A172 (cell line): Measurements from ENCODE around the gene DEPP1. TPM values are rescaled to one million over a fixed set of nuclear protein-coding genes. Genes with fewer than 3 reads are reported as not detected.

Source experiments
- DNase-seq: peaks from one replicate; pipeline ENCODE4 v3.0.0-alpha.2; 2015; ENCODE audit warnings: low spot score
- total RNA-seq: library from RNA; depleted of rRNA; stranded (reverse); fragments of >200 nt; shearing (Covaris generic); gene quantifications from 2 replicates; pipeline ENCODE4 v1.2.3, GENCODE V29; 2014

Gene DEPP1
- total RNA-seq, 1 experiment from 2014 or later = 2.2 TPM

DNA sequence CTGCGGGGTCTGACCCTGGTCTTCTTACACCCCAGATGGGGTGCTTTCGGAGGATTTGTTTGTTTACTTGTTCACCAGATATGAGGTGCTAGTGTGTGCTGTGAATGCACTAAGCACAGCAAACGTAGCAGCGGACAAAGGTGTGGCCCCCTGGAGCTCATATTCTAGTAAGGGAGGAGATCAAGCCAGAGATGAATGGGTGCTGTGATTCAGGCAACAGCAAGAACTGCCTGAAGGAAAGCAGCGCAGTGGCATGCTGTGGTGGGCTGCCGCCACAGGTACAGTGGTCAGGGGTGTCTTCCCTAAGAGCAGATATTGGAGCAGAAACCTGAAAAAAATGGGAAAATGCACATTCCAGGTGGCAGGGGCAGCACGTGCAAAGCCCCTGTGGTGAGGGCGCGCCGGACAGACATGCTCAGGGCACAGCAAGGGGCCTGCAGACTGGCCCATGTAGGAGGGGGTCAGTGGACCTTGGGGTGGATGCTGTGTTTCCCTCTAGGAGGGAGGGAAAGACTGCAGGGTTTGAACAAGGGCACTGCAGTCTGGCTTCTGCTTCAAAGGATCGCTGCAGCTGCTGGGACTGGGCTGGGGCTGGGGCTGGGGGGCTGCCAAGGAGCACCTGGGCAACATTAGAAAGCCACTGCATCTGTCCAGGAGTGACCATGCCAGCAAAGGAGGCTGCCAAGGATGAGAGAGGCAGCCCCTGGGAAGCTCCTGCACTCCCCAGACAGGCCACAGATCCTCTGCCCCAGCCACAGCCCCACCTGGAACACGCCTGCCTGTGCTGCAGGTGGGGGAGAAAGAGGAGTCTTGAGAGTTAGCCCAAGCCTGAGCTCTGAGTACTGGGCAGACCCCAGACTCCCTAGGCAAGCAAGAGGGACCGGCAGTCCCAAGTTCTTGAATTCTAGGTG, 927 bp upstream of the DEPP1 start:
- no peak for DNase-seq

GRCh38 chr10:44978213-44978569, 418 bp downstream of the DEPP1 start:
- DNase-seq = no peak

- no peak for DNase-seq
These were observed 1.1 kb downstream of the DEPP1 start for GRCh38 chr10:44977287-44978212.

GRCh38 chr10:44976352-44977198, 2.0 kb downstream of the DEPP1 start:
- no peak for DNase-seq

DNA sequence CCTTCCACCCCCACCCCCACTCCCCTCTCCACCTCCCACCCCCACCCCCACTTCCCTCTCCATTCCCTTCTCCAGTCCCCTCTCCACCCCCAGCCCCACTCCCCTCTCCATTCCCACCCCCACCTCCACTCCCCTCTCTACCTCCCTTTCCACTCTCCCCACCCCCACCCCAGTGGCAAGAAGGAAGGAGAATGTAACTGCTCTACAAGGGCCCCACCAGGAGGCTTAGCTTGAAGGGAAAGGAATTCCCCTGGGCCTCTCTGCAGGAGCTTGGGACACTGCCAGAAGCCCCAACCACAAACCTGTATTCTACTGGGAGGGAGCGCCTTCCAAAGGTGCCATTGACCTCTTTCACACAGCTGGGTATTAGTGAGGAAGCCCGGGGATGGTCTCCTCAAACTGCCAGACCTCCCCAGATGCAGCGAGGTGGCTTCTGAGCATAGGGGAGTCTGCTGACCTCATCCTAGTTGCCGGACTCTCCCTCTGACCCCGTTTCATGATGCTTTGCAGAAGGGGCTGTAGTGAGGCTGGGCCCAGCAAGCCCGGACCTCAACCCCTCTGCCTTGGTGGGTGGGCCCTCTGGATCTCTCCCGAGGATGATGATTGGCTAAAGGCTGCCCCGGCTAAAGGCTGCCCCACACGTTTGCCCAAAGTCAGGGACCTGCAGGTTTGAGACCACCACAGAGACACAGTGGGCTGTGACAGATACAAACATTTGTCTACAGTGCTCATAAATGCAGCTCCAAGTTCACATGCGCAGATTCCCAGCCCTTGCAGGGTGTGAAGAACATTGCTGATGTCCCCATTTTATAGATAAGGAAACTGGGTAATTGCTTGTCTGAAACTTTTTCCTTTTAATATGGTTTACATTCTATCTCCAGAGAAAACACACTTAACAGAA, 2.9 kb downstream of the DEPP1 start:
- peak; percentile 85 for DNase-seq

DNA sequence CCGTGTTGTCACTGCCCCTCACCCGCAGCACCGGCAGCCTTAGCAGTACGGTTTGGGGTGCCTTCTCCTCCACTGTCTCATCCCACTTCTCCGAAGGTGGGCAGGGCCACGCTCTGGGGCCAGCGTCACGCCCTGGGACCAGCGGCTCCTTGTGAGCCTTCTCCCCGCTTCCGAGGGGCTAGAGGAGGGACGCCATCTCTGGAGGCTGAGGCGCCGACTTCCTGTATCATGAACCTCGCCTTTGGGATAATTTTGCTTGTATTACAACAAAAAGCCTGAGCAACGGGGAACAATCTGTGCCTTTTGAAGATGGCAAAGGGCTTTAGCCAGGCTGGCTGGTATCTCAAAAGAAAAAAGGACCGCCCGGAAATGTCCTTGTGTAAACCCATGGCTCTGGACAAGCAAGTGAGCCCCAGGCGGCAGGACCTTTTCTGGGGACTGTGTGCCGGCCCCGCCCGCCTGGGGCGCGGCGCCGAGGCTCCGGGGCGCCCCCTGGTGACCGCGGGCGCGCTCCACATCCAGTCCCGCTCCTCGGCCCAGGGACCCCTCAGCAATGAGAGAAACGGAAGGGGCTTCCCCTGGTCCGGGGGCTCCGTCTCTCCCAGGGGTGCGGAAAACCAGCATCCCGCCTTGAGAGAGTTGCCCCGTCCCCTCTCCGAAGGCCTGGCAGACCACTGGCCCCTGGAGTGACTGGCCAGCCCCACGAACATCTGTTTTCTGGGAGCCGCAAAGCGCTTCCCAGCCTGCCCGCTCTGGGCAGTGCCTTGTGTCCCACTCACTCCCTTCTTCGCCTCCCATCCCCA, 3.8 kb downstream of the DEPP1 start:
- peak; percentile 49 for DNase-seq

DNA sequence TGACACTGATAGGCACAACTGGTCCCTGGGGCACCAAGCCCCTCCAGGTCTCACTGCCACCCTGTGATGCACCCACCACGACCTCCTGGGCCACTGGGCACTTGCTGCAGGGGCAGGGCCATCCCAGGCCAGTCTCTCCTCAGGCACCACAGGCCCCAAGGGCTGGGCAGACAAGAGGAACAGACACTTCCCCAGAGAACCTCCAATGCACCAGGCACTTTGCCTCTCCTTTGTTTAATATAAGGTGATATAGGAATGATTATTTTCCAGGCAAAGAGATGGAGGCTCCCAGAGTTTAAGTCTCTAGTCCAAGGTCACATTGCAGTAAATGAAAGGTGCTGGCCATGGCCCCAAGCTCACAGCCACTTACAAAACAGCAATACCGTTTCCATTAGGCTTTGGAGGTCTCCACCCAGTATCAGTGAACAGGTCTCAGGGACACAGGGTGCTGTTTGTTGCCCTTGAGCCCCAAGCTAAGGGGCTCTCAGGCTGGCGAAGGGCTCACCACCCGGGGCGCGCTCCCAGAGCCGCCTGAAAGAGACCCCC, 4.5 kb downstream of the DEPP1 start:
- DNase-seq = no peak

- DNase-seq = no peak
These were observed 5.1 kb downstream of the DEPP1 start for GRCh38 chr10:44973323-44974081.

GRCh38 chr10:44972874-44973306, 5.7 kb downstream of the DEPP1 start:
- DNase-seq = no peak

GRCh38 chr10:44971935-44972757, 6.5 kb downstream of the DEPP1 start:
- DNase-seq = no peak

DNA sequence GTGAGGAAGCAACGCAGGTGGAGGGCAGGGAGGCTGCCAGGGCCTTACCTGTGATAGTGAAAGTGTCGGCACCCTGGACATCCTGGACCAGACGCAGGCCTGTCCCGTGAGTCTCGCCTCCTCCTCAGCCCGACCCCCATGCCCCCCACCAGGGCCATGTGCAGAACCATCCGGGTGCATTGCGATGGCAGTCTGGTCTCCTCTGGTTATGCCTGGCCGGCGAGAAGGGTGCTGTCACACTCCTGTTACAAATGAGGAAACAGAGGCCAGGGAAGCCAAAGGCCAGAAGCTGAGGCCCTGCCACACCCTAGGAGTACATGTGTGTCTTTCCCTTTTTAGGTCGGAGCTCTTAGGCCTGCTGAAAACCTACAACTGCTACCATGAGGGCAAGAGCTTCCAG, 7.2 kb downstream of the DEPP1 start:
- no peak for DNase-seq

GRCh38 chr10:44970812-44971395, 7.7 kb downstream of the DEPP1 start:
- no peak for DNase-seq

DNA sequence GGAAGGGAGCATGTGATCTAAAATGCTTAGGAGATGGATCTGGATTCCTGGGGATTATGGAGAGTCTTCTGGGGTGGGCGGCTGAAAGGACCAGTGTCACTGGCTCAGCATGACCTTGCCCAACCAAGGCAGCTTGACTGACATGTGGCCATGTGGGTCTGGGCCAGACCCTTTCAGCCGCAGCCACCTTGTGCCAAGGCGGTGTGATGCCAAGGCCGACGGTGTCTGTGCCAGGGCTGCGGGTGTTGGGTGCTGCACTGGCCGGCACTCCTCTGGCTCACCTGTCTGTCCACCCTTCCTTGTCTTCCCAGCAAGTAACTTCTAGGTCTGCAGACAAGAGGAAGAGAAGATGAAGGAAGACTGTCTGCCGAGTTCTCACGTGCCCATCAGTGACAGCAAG, 8.8 kb downstream of the DEPP1 start:
- no peak for DNase-seq

GRCh38 chr10:44968500-44969400, 9.9 kb downstream of the DEPP1 start:
- no peak for DNase-seq

DNA sequence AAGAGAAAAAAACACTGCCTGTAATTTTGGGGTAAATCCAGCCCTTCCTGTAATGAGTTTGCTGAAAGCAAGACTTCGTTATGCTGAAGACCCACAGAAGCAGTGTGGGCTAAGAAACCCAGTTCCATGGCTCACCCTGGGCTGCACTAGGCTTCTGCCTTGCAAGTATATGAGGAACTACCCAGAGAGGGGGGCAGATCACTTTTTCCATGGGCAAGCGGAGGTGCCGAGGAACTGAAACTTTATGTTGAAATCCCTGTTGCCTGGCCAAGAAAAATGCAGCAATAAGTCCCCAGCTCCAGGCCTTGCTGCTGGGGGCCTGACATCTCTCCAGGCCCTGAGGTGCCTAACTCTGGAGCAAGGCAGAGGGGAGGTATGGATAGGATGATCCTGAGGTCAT, 10.5 kb downstream of the DEPP1 start:
- DNase-seq = no peak

DNA sequence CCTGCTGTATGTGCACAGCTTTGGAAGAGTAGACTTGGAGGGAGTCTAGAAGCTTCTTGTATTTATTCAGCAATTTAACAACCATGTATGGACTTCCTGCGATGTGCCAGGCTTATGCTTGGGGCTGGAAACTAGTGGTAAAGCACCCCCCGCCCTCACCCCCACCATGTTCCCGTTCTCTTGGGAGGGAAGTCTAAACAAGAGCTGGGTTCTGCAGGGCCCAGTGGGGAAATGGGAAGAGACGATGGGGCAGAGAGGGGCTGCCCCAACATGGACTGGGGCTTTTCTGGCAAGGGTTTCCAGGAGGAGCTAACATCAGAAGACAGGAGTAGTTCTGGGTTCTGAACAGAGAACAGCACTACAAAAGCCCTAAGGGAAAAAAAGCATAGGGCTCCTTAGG, 11.0 kb downstream of the DEPP1 start:
- no peak for DNase-seq
